Activated T-cell treated with anti-CD3 and anti-CD28 coated beads, Interleukin-2, amount 50 U/mL, for 72 hours (primary cell): Measurements from ENCODE around the gene CRYM. TPM values are rescaled to one million over a fixed set of nuclear protein-coding genes. Genes with fewer than 3 reads are reported as not detected.
A peak's percentile ranks its signal among the peaks of the same experiment; 100 is the strongest.
"Not testable (repeated sequence)": the region's sequence is repeated elsewhere in the genome, so short reads cannot be mapped to it uniquely, and the experiment has no call there.

Experiments
- ATAC-seq, 2 donors: fragments of 150-1000 bp; cut with Tn5 transposase; replicated peaks in 1 of 2; 2 replicates each; pipeline ENCODE4 v1.10.0; 2021; ENCODE audit warnings: moderate library complexity in 2 of 2, mild to moderate bottlenecking in 1 of 2
- DNase-seq, 2 donors: peaks; one replicate each; pipeline ENCODE4 v3.0.0; 2021 to 2022; ENCODE audit warnings: mixed read lengths in 1 of 2
- H3K27ac Mint-ChIP-seq: one replicate; pipeline ENCODE4 v1.8.0; 2022; ENCODE audit warnings: mild to moderate bottlenecking, moderate library complexity, mixed read lengths
- H3K27me3 Mint-ChIP-seq: one replicate; pipeline ENCODE4 v1.8.0; 2022; ENCODE audit warnings: low read depth, mixed read lengths
- H3K36me3 Mint-ChIP-seq, 2 donors: one replicate each; pipeline ENCODE4 v1.8.0; 2022; ENCODE audit warnings: mixed read lengths in 2 of 2, mild to moderate bottlenecking in 1 of 2; ENCODE audit not compliant: insufficient read depth in 2 of 2
- H3K4me1 Mint-ChIP-seq: one replicate; pipeline ENCODE4 v1.8.0; 2022; ENCODE audit warnings: low read depth, mixed read lengths
- H3K4me3 Mint-ChIP-seq, 2 donors: one replicate each; pipeline ENCODE4 v1.8.0; 2022; ENCODE audit warnings: mild to moderate bottlenecking in 2 of 2, mixed read lengths in 2 of 2, moderate library complexity in 2 of 2
- H3K9me3 Mint-ChIP-seq, 2 donors: one replicate each; pipeline ENCODE4 v1.8.0; 2022; ENCODE audit warnings: mixed read lengths in 2 of 2
- total RNA-seq, 2 donors: library from RNA; stranded (reverse); gene quantifications; one replicate each; pipeline ENCODE4 v1.2.3, GENCODE V29; 2022

CRYM gene
- total RNA-seq = not detected

DNA sequence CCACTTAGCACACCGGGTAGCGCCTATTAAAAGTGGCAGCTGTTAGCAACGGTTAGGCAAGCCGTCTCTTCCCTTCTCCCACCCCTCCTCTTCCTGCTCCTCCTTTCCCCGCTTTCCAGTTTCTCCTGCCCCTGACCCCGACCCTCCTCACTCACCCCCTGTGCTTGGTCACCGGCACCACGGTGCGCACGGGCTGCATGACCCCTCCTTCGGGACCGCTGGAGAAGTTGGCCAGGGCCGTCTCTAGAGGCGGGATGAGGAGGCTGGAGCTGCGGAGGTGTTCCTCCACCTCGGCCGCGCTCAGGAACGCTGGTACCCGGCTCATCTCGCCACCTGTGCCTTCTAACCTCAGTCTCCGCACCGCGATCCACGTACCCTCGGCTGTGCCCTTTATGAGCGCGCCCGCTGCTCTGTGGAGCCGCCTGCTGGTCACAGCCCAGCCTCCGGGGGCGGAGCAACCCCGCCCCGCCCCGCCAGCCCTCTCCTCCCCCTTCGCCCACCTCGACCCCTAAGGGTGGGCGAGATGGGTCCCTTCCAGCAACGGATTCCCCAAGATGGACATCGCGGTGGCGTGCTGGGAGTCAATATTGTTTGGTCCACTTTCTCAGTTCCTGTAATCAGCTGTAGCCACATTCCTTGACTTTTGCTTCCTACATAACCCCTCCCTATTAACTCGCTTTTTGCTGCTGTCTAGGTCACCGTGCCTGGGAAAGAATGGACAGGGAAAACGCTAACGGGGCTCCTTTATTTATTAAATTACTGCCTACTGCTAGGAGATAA is at the start of gene CRYM:
CRYM (minus strand) TSS at position 364 of the 780 bp plus-strand sequence; CDS start at position 325, 39 bp downstream.
- no peaks in the 10 kb centered on the region for H3K9me3 Mint-ChIP-seq
- ATAC-seq (peak; percentile 96), DNase-seq (peak; percentile 66 to 69)
- H3K36me3 Mint-ChIP-seq = no peaks in the 10 kb centered on the region
- H3K27ac Mint-ChIP-seq = no peak within 1 kb of the TSS
- no peaks in the 10 kb centered on the region for H3K4me1 Mint-ChIP-seq
- H3K4me3 Mint-ChIP-seq = peak within 1 kb of the TSS; percentile 53 to 71
- peaks cover 59% of the 10 kb centered on the region for H3K27me3 Mint-ChIP-seq

- Mint-ChIP-seq H3K9me3 (peaks cover 0 to 2% of the 10 kb centered on the region in 2 donors), H3K4me3 (no peak overlapping the region), H3K4me1 (no peaks in the 10 kb centered on the region), H3K27ac (no peak overlapping the region), H3K27me3 (peaks cover 19% of the 10 kb centered on the region), H3K36me3 (peaks cover 4 to 6% of the 10 kb centered on the region in 2 donors)
- ATAC-seq (no peak), DNase-seq (no peak)
These were observed 49.0 kb upstream of the CRYM start for GRCh38 chr16:21327046-21327445.

DNA sequence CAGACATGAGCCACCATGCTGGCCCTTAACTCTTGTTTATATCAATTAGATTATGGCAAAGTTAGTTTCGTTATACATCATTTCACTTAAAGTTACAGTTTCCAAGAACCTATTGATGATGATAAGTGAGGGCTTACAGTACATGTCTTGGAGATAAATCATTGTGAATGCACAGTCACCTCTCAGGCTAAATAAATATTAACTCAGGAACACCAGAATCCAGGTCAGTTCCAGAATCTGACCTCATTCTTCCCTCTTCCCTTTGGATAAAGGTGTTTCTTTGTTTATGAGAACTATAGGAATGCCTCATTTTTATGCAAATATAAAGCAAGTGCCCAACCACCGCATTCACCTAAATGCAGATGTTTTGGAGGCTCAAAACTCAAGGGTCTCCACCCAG is 48.4 kb upstream of the CRYM start:
- no peaks in the 10 kb centered on the region for H3K4me1 Mint-ChIP-seq
- H3K36me3 Mint-ChIP-seq = peaks cover 4 to 6% of the 10 kb centered on the region in 2 donors
- H3K27ac Mint-ChIP-seq = no peak overlapping the region
- DNase-seq (no peak), ATAC-seq (no peak)
- H3K27me3 Mint-ChIP-seq = peaks cover 17% of the 10 kb centered on the region
- H3K4me3 Mint-ChIP-seq = no peak overlapping the region
- peaks cover 0 to 2% of the 10 kb centered on the region in 2 donors for H3K9me3 Mint-ChIP-seq

GRCh38 chr16:21324267-21324666 is 46.2 kb upstream of the CRYM start:
- Mint-ChIP-seq H3K4me3 (no peak overlapping the region), H3K27me3 (peaks cover 14% of the 10 kb centered on the region), H3K27ac (no peak overlapping the region), H3K36me3 (peaks cover 4 to 6% of the 10 kb centered on the region in 2 donors), H3K9me3 (peaks cover 0 to 2% of the 10 kb centered on the region in 2 donors), H3K4me1 (no peaks in the 10 kb centered on the region)
- DNase-seq = no peak
- ATAC-seq = no peak

DNA sequence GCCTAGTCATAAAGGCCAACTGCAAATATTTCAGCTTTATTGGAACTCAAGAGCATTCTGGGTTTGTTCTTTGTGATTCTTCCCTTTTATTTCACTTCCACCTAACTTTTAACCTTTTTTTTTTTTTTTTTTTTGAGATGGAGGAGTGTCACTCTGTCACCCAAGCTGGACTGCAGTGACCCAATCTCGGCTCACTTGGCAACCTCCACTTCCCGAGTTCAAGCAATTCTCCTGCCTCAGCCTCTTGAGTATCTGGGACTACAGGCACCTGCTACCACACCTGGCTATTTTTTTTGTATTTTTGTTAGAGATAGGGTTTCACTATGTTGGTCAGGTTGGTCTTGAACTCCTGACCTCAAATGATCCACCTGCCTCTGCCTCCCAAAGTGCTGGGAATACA is 44.2 kb upstream of the CRYM start:
- not testable (repeated sequence) for H3K27ac Mint-ChIP-seq, H3K9me3 Mint-ChIP-seq, DNase-seq, H3K27me3 Mint-ChIP-seq, H3K4me1 Mint-ChIP-seq, ATAC-seq, H3K4me3 Mint-ChIP-seq, H3K36me3 Mint-ChIP-seq

GRCh38 chr16:21321736-21322135 is 43.6 kb upstream of the CRYM start:
- DNase-seq (no peak), ATAC-seq (no peak)
- no peaks in the 10 kb centered on the region for H3K9me3 Mint-ChIP-seq
- H3K4me1 Mint-ChIP-seq = no peaks in the 10 kb centered on the region
- H3K4me3 Mint-ChIP-seq = no peak overlapping the region
- peaks cover 7% of the 10 kb centered on the region for H3K27me3 Mint-ChIP-seq
- no peaks in the 10 kb centered on the region for H3K36me3 Mint-ChIP-seq
- H3K27ac Mint-ChIP-seq = no peak overlapping the region

GRCh38 chr16:21314339-21314738 is 36.2 kb upstream of the CRYM start:
- Mint-ChIP-seq H3K27ac (no peak overlapping the region), H3K27me3 (peaks cover 10% of the 10 kb centered on the region), H3K36me3 (no peaks in the 10 kb centered on the region), H3K4me1 (no peaks in the 10 kb centered on the region), H3K4me3 (no peak overlapping the region), H3K9me3 (peaks cover 0 to 2% of the 10 kb centered on the region in 2 donors)
- ATAC-seq (no peak), DNase-seq (no peak)

DNA sequence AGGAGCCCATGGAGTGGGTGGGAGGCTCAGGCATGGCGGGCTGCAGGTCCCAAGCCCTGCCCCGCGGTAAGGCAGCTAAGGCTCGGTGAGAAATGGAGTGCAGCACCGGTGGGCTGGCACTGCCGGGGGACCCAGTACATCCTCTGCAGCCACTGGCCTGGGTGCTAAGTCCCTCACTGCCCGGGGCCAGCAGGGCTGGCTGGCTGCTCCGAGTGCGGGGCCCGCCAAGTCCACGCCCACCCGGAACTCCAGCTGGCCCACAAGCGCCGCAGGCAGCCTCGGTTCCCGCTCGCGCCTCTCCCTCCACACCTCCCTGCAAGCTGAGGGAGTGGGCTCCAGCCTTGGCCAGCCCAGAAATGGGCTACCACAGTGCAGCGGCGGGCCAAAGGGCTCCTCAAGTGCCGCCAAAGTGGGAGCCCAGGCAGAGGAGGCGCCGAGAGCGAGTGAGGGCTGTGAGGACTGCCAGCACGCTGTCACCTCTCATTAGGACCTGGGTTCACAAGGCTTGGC is 34.8 kb upstream of the CRYM start:
- ATAC-seq, H3K4me1 Mint-ChIP-seq: not testable (repeated sequence)
- H3K27me3 Mint-ChIP-seq = peaks cover 13% of the 10 kb centered on the region

DNA sequence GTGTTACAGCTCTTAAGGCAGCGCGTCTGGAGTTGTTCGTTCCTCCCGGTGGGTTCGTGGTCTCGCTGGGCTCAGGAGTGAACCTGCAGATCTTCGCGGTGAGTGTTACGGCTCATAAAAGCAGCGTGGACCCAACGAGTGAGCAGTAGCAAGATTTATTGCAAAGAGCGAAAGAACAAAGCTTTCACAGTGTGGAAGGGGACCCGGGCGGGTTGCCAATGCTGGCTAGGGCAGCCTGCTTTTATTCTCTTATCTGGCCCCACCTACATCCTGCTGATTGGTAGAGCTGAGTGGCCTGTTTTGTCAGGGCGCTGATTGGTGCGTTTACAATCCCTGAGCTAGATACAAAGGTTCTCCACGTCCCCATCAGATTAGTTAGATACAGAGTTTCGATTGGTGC is 34.0 kb upstream of the CRYM start:
- H3K4me3 Mint-ChIP-seq, DNase-seq, H3K9me3 Mint-ChIP-seq, ATAC-seq, H3K36me3 Mint-ChIP-seq, H3K27ac Mint-ChIP-seq, H3K4me1 Mint-ChIP-seq: not testable (repeated sequence)
- peaks cover 13% of the 10 kb centered on the region for H3K27me3 Mint-ChIP-seq

More for the DNA sequence above, 34.8 kb upstream of the CRYM start:
- H3K36me3 Mint-ChIP-seq, H3K9me3 Mint-ChIP-seq, H3K4me3 Mint-ChIP-seq, H3K27ac Mint-ChIP-seq, DNase-seq: not testable (repeated sequence)

DNA sequence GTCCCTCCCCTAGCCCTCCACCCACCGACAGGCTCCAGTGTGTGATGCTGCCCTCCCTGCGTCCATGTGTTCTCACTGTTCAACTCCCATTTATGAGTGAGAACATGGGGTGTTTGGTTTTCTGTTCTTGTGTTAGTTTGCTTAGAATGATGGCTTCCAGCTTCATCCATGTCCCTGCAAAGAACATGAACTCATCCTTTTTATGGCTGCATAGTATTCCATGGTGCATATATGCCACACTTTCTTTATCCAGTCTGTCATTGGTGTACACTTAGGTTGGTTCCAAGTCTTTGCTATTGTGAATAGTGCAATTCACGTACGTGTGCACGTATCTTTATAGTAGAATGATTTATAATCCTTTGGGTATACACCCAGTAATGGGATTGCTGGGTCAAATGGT is 28.6 kb upstream of the CRYM start:
- not testable (repeated sequence) for H3K9me3 Mint-ChIP-seq, H3K36me3 Mint-ChIP-seq, H3K4me3 Mint-ChIP-seq, H3K27ac Mint-ChIP-seq, ATAC-seq, DNase-seq
- H3K4me1 Mint-ChIP-seq = peaks cover 13% of the 10 kb centered on the region
- H3K27me3 Mint-ChIP-seq = peaks cover 48% of the 10 kb centered on the region

- Mint-ChIP-seq H3K36me3 (peaks cover 2% of the 10 kb centered on the region in 2 donors), H3K4me3 (peak overlapping the region in 1 of 2 donors; percentile 88)
- ATAC-seq = no peak
These were observed 24.9 kb upstream of the CRYM start for GRCh38 chr16:21302898-21303528.

GRCh38 chr16:21302454-21302853 is 24.4 kb upstream of the CRYM start:
- DNase-seq = no peak
- Mint-ChIP-seq H3K9me3 (no peaks in the 10 kb centered on the region), H3K36me3 (peaks cover 2% of the 10 kb centered on the region in 2 donors), H3K27me3 (peaks cover 56% of the 10 kb centered on the region), H3K27ac (no peak overlapping the region), H3K4me3 (peak overlapping the region; percentile 88 to 99), H3K4me1 (peaks cover 29% of the 10 kb centered on the region)
- no peak for ATAC-seq

More at GRCh38 chr16:21302898-21303528, 24.9 kb upstream of the CRYM start:
- no peak overlapping the region for H3K27ac Mint-ChIP-seq
- DNase-seq = no peak
- peaks cover 56% of the 10 kb centered on the region for H3K27me3 Mint-ChIP-seq
- peaks cover 29% of the 10 kb centered on the region for H3K4me1 Mint-ChIP-seq
- no peaks in the 10 kb centered on the region for H3K9me3 Mint-ChIP-seq

- Mint-ChIP-seq H3K36me3 (peaks cover 2% of the 10 kb centered on the region in 2 donors), H3K27me3 (peaks cover 56% of the 10 kb centered on the region), H3K27ac (no peak overlapping the region), H3K9me3 (no peaks in the 10 kb centered on the region), H3K4me3 (peak overlapping the region; percentile 88 to 99), H3K4me1 (peaks cover 29% of the 10 kb centered on the region)
- ATAC-seq (no peak), DNase-seq (no peak)
These were observed 23.8 kb upstream of the CRYM start for GRCh38 chr16:21301895-21302291.
